ENCODE results near the gene SIX3.

Gene SIX3

DNA sequence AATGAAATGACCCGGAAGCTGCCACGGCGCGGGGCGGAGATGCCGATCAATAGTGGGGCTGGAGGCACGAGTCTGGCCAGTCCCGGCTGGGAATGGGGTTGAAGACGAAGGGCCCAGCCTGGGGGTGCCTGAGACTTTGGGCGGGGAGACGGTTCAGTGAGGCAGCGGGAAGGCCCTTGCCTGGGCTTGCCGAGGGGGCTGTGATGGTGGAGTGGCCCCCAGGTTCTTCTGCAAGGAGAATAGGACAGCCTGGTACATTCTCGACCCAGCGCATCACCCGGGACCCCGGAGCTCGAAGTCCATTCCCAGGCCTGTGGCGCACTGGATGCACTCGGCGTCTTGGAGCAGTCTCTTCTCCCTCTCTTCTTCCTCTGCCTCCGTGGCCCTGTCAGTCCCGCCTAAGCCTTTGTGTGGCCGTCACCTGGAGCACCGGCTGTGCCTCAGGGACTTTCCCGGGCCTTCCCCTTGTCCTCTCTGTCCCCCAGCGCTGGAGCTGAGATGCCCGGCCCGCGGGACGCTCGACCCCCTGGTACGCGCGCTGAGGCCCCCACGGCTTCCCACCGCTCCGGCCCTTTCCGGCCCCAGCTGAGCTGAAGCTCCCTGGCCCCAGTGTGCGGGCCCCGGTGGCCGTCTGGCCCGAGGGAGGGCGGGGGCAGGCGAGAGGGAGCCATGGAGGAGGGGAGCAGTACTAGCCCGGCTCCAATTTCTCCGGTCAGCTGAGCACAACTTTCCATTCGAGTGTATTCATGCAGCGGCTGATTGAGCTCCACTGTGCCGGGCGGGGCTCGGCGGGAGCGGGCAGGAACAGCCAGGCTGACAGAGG, 8.0 kb downstream of the SIX3 start:
- CTCF ChIA-PET, result interaction anchor here (0.7 to 1.2 kb wide), 3 partner anchors 470 to 895 kb away, joined by 3 to 5 read pairs (median 3); no protein-coding TSS in a partner anchor

DNA sequence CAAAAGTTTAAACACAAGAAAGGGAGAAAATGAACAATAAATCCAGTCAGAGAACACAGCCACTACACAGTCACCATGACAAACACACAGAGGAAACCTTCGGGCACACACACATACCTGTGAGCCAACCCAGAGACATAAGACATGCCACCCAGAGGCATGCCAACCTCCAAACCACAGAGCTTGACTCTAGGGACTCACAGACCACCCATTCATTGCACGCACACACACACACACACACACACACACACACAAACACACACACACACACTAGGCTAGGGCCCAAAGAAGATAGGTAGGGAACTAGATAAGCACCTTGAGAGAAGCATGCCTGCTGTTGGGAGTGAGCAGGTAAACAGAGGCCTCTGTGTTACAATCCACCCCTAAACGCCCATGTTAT, 9.1 kb downstream of the SIX3 start:
- TF ChIP-seq, protein P1, sequence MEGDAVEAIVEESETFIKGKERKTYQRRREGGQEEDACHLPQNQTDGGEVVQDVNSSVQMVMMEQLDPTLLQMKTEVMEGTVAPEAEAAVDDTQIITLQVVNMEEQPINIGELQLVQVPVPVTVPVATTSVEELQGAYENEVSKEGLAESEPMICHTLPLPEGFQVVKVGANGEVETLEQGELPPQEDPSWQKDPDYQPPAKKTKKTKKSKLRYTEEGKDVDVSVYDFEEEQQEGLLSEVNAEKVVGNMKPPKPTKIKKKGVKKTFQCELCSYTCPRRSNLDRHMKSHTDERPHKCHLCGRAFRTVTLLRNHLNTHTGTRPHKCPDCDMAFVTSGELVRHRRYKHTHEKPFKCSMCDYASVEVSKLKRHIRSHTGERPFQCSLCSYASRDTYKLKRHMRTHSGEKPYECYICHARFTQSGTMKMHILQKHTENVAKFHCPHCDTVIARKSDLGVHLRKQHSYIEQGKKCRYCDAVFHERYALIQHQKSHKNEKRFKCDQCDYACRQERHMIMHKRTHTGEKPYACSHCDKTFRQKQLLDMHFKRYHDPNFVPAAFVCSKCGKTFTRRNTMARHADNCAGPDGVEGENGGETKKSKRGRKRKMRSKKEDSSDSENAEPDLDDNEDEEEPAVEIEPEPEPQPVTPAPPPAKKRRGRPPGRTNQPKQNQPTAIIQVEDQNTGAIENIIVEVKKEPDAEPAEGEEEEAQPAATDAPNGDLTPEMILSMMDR (conservative IDR thresholded peaks at IDR 0.05; ENCODE audit: low read depth), result no peak
- no peak overlapping the region for H3K27ac ChIP-seq
- DNase-seq (ENCODE audit: low spot score), result no peak
- ChIA-PET POLR2A (ENCODE audit: low non-redundant PET) (no interaction called here), CTCF (interaction anchor here (1.1 to 1.2 kb wide), 2 partner anchors 471 to 558 kb away, joined by 3 to 5 read pairs; no protein-coding TSS in a partner anchor)

More for the DNA sequence above, 8.0 kb downstream of the SIX3 start:
- POLR2A ChIA-PET (ENCODE audit: low non-redundant PET), result no interaction called here
- no peak overlapping the region for H3K27ac ChIP-seq
- DNase-seq (ENCODE audit: low spot score), result no peak
- TF ChIP-seq, protein P1 (conservative IDR thresholded peaks at IDR 0.05; ENCODE audit: low read depth), result no peak

DNA sequence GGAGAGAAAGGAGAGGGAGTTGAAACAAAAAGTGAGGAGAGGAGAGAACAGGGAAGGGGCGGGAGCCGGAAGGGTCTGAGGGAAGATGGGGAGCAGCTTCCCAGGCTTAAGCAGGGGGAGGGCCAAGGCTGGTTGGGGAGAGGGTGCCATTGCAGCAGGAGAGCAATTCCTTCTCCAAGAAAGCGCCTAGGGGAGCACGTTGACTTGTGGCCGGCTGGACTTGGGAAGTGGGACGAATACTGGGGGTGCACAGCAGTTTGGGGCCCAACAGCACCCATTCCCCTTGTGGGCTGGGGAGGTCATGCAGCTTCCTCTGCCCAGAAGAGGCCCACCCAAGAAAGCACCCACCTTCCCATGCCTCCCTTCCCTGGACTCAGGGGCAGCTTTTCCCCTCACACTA, 9.6 kb downstream of the SIX3 start:
- no peak for DNase-seq (ENCODE audit: low spot score)
- ChIA-PET POLR2A (ENCODE audit: low non-redundant PET) (no interaction called here), CTCF (interaction anchor here (0.5 to 0.6 kb wide), 2 partner anchors 467 to 869 kb away, joined by 3 to 4 read pairs; no protein-coding TSS in a partner anchor)
- TF ChIP-seq, protein P1 (conservative IDR thresholded peaks at IDR 0.05; ENCODE audit: low read depth), result no peak
- no peak overlapping the region for H3K27ac ChIP-seq

DNA sequence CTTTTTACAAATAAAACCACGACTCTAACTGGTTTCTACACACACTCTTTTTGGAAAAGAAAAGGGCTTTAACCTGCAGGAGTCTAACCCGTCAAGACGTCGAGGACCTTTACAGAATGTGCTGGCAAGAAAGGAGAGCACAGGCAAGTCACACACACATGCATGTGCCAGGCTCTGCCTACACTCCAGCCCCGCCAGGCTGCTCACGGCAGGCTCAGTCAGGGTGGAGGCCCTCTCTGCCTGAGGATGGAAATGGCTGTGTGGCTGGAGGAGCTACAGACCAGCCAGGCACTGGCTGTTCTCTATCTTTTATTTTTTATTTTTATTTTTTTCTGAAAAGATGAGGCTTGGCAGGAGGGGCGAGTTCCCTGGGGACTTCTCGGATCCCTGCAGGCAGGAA, 10.2 kb downstream of the SIX3 start:
- CTCF ChIA-PET, result interaction anchor here (0.5 to 0.6 kb wide), 2 partner anchors 467 to 870 kb away, joined by 3 to 4 read pairs; no protein-coding TSS in a partner anchor

DNA sequence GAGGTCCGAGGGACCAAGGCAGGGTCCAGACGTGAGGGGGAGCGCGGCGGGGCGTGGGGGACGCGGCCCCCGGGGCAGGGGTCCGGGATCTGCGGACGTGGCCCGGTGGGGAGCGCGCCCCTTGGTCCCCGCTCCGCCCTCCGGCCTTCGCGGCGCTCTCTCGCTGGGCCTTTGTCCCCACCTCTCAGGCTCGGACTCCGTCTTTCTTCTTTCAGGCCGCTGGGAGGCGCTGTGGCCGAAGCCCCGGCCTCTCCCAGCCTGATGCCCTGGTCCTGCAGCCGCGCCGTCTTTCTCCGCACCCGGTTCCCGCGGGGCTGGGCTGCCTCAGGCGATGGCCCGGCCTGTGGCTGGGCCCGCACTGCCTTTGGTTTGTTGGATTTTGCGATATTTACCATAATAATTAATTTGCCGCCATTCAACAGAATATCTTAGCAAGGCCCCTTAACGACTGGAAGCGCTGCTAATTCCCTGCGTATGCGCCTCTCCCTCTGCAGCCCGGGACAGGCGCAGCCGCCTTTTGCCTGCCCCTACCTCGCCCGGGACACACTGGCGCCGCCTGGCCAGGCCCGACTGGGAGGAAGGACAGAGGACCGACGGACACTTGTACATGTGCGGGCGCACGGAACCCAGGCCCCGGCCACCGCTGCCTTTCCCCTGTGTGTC, 10.8 kb downstream of the SIX3 start:
- ChIA-PET POLR2A (ENCODE audit: low non-redundant PET) (no interaction called here), CTCF (no interaction called here)
- peak; percentile 44 for DNase-seq (ENCODE audit: low spot score)
- TF ChIP-seq, protein P1 (conservative IDR thresholded peaks at IDR 0.05; ENCODE audit: low read depth), result peak; percentile 45
- H3K27ac ChIP-seq, result no peak overlapping the region

More for the DNA sequence above, 10.2 kb downstream of the SIX3 start:
- TF ChIP-seq, protein P1 (conservative IDR thresholded peaks at IDR 0.05; ENCODE audit: low read depth), result no peak
- POLR2A ChIA-PET (ENCODE audit: low non-redundant PET), result no interaction called here
- no peak for DNase-seq (ENCODE audit: low spot score)
- no peak overlapping the region for H3K27ac ChIP-seq

DNA sequence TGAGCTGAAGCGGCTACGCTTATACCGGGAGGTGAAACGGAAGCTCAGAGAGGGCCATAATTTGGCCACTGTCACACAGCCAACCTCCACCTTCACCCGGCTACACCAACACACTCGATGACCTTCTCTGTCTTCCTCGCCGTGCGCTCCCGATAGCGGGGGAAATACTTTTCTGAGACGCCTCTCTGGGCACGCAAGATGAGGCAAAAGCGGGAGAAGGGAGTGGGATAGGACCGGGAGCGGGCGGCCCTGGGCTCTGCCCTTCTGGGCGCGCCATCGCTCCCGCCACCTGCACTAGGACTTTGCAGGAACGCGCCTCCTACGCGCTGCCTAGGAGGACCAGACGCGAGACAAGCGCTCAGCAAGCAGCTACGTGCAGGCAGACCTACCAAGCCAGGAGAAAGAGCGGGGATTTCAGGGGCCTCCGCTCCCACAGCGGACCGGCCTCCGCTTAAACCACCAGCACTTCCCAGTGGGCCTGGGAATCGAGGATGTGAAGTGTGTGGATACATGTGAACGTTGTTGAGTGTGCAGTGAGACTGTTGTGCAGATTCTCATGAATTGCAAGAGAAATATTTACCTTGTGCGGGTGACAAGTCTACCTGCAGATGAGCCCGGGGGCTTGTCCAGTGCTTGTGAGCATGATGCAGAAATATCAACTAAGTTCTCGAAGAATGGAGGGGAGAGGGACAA, 11.4 kb downstream of the SIX3 start:
- ChIA-PET CTCF (no interaction called here), POLR2A (ENCODE audit: low non-redundant PET) (no interaction called here)
- DNase-seq (ENCODE audit: low spot score), result no peak
- TF ChIP-seq, protein P1 (conservative IDR thresholded peaks at IDR 0.05; ENCODE audit: low read depth), result no peak
- no peak overlapping the region for H3K27ac ChIP-seq

Data from RWPE1 (cell line).